ENCODE data around the gene VKORC1L1. TPM values are rescaled to one million over a fixed set of nuclear protein-coding genes. Genes with fewer than 3 reads are reported as not detected.

Gene VKORC1L1
- total RNA-seq, 1 experiment from 2014 or later: 30.9 TPM

- no peak overlapping the region for H3K4me2 ChIP-seq (ENCODE audit: low read length)
- no peaks in the 10 kb centered on the region for H3K9me2 ChIP-seq (ENCODE audit: insufficient read depth)
- no peaks in the 10 kb centered on the region for H3K9me3 ChIP-seq (ENCODE audit: control insufficient read depth in 1 of 2, insufficient read depth in 1 of 2, low read depth in 1 of 2, low read length in 2 of 2)
- no peak for DNase-seq (ENCODE audit: low read depth, low spot score)
- H3K79me2 ChIP-seq (ENCODE audit: insufficient read depth, low read length): peaks cover 77% of the 10 kb centered on the region
- BruUV-seq (replicated peaks): no TSS peak
- no peaks in the 10 kb centered on the region for H3K27me3 ChIP-seq (ENCODE audit: insufficient read depth, low read length)
- H3K36me3 ChIP-seq (ENCODE audit: control insufficient read depth in 1 of 2, insufficient read depth in 2 of 2, low read length in 2 of 2): no peaks in the 10 kb centered on the region
- ChIA-PET POLR2A (no interaction called here), CTCF (no interaction called here), RAD21 (ENCODE audit: low non-redundant PET in 1 of 2, low total read pairs in 2 of 2, uncharacterized antibody in 2 of 2, unreplicated experiment in 2 of 2) (no interaction called here)
- intact Hi-C loops (cut with micrococcal nuclease): no loop called here
- ATAC-seq: no peak
- no peak overlapping the region for H3K27ac ChIP-seq (ENCODE audit: low read depth, low read length)
- H2AFZ ChIP-seq (ENCODE audit: low read depth, low read length, poor library complexity, severe bottlenecking): no peak overlapping the region
- no peak overlapping the region for H3K9ac ChIP-seq (ENCODE audit: low read length)
- peaks cover 20% of the 10 kb centered on the region; the same call in 1 of the 2 replicates for H4K20me1 ChIP-seq (ENCODE audit: insufficient read depth)
- no peak overlapping the region for H3K4me3 ChIP-seq (replicated peaks in 1 of 2; ENCODE audit: low read depth in 1 of 2, low read length in 2 of 2)
- no peak for TF ChIP-seq YY1 (IDR thresholded peaks at IDR 0.05; ENCODE audit: extremely low read depth, insufficient replicate concordance, low read depth, low read length)
- TF ChIP-seq POLR2AphosphoS5 (IDR thresholded peaks at IDR 0.05; ENCODE audit: low read depth, low read length): no peak
- no peak for TF ChIP-seq EZH2phosphoT487 (IDR thresholded peaks at IDR 0.05; ENCODE audit: borderline replicate concordance)
- TF ChIP-seq SP1 (IDR thresholded peaks at IDR 0.05; ENCODE audit: low read depth): no peak
- TF ChIP-seq MAX (IDR thresholded peaks at IDR 0.05): no peak
- no peak for TF ChIP-seq ZNF274 (IDR thresholded peaks at IDR 0.05; ENCODE audit: low read depth, low read length)
- TF ChIP-seq ZFX (IDR thresholded peaks at IDR 0.05): no peak
- peaks cover 5 to 9% of the 10 kb centered on the region in 2 experiments; a peak in 1 of 4 replicates for H3K4me1 ChIP-seq (ENCODE audit: control insufficient read depth in 1 of 2, insufficient read depth in 2 of 2, low read length in 2 of 2)
These were observed 58.8 kb downstream of the VKORC1L1 start for GRCh38 chr7:65931685-65932084.

DNA sequence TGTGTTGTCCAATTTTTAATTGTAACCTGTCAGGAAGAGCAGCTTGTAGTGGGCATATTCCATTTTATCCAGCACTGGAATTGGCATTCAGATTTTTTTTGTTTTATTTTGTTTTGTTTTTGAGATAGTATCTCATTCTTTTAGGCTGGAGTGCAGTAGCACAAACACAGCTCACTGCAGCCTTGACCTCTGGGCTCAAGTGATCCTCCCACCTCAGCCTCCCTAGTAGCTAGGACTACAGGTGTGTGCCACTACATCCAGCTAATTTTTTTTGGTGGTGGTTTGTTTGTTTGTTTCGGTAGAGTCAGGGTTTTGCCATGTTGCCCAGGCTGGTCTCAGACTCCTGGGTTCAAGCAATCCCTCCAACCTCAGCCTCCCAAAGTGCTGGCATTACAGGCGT lies 64.4 kb downstream of the VKORC1L1 start:
- H3K9me2 ChIP-seq (ENCODE audit: insufficient read depth): no peaks in the 10 kb centered on the region
- ATAC-seq: no peak
- no peak overlapping the region for H2AFZ ChIP-seq (ENCODE audit: low read depth, low read length, poor library complexity, severe bottlenecking)
- H3K27me3 ChIP-seq (ENCODE audit: insufficient read depth, low read length): no peaks in the 10 kb centered on the region
- H3K36me3 ChIP-seq (ENCODE audit: control insufficient read depth in 1 of 2, insufficient read depth in 2 of 2, low read length in 2 of 2): no peaks in the 10 kb centered on the region
- intact Hi-C loops (cut with micrococcal nuclease): no loop called here
- H4K20me1 ChIP-seq (ENCODE audit: insufficient read depth): peaks cover 8% of the 10 kb centered on the region; the same call in 1 of the 2 replicates
- no peak overlapping the region for H3K27ac ChIP-seq (ENCODE audit: low read depth, low read length)
- H3K4me3 ChIP-seq (replicated peaks in 1 of 2; ENCODE audit: low read depth in 1 of 2, low read length in 2 of 2): no peak overlapping the region
- BruUV-seq (replicated peaks): no TSS peak
- no peaks in the 10 kb centered on the region for H3K9me3 ChIP-seq (ENCODE audit: control insufficient read depth in 1 of 2, insufficient read depth in 1 of 2, low read depth in 1 of 2, low read length in 2 of 2)
- H3K79me2 ChIP-seq (ENCODE audit: insufficient read depth, low read length): peaks cover 57% of the 10 kb centered on the region
- H3K4me2 ChIP-seq (ENCODE audit: low read length): no peak overlapping the region
- no peak for DNase-seq (ENCODE audit: low read depth, low spot score)
- no peaks in the 10 kb centered on the region for H3K4me1 ChIP-seq (ENCODE audit: control insufficient read depth in 1 of 2, insufficient read depth in 2 of 2, low read length in 2 of 2)
- no peak overlapping the region for H3K9ac ChIP-seq (ENCODE audit: low read length)
- RAD21 ChIA-PET (ENCODE audit: low non-redundant PET in 1 of 2, low total read pairs in 2 of 2, uncharacterized antibody in 2 of 2, unreplicated experiment in 2 of 2): no interaction called here
- CTCF ChIA-PET: no interaction called here
- POLR2A ChIA-PET: no interaction called here
- TF ChIP-seq ZNF274 (IDR thresholded peaks at IDR 0.05; ENCODE audit: low read depth, low read length): no peak
- TF ChIP-seq FOSL1 (IDR thresholded peaks at IDR 0.05; ENCODE audit: low read depth): no peak
- TF ChIP-seq REST (IDR thresholded peaks at IDR 0.05; ENCODE audit: low read depth): no peak
- TF ChIP-seq CTCF (IDR thresholded peaks at IDR 0.05 in 2 of 3, conservative IDR thresholded peaks at IDR 0.05 in 1 of 3; ENCODE audit: borderline replicate concordance in 1 of 3, insufficient read depth in 1 of 3, low read depth in 2 of 3, low read length in 2 of 3): no peak
- TF ChIP-seq EGR1 (IDR thresholded peaks at IDR 0.05; ENCODE audit: low read depth): no peak
- TF ChIP-seq CBX3 (IDR thresholded peaks at IDR 0.05; ENCODE audit: low read depth): no peak
- TF ChIP-seq SIN3A (IDR thresholded peaks at IDR 0.05; ENCODE audit: low read depth): no peak
- no peak for TF ChIP-seq ELF1 (IDR thresholded peaks at IDR 0.05; ENCODE audit: borderline replicate concordance, low read depth)
- TF ChIP-seq JUND (IDR thresholded peaks at IDR 0.05): no peak
- no peak for TF ChIP-seq POLR2A (IDR thresholded peaks at IDR 0.05; ENCODE audit: borderline replicate concordance, extremely low read depth, insufficient read depth, insufficient read length)
- TF ChIP-seq YY1 (IDR thresholded peaks at IDR 0.05; ENCODE audit: extremely low read depth, insufficient replicate concordance, low read depth, low read length): no peak
- TF ChIP-seq CEBPB (IDR thresholded peaks at IDR 0.05; ENCODE audit: low read depth): no peak

Measured in HCT116 (cell line).